ENCODE results near the gene RTP2.

DNA sequence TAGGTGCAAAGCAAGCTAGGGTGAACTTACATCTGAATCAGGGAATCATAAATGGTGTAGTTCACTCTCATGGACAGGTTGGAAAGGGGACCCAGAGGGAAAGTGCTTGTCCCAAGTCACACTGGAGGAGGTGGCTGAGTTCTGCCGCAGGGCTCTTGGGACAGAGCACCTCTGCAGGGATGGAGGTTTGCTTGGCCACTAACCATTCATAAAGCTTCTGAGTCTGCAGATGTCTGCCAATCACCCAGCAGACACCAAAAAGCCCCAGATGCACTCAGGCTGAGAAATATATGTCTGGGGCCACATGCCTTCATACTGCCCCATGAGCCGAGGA, 17.9 kb upstream of the RTP2 start:
- TF ChIP-seq, protein P1, sequence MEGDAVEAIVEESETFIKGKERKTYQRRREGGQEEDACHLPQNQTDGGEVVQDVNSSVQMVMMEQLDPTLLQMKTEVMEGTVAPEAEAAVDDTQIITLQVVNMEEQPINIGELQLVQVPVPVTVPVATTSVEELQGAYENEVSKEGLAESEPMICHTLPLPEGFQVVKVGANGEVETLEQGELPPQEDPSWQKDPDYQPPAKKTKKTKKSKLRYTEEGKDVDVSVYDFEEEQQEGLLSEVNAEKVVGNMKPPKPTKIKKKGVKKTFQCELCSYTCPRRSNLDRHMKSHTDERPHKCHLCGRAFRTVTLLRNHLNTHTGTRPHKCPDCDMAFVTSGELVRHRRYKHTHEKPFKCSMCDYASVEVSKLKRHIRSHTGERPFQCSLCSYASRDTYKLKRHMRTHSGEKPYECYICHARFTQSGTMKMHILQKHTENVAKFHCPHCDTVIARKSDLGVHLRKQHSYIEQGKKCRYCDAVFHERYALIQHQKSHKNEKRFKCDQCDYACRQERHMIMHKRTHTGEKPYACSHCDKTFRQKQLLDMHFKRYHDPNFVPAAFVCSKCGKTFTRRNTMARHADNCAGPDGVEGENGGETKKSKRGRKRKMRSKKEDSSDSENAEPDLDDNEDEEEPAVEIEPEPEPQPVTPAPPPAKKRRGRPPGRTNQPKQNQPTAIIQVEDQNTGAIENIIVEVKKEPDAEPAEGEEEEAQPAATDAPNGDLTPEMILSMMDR (IDR thresholded peaks at IDR 0.05 in 2 of 3, conservative IDR thresholded peaks at IDR 0.05 in 1 of 3; ENCODE audit: control insufficient read depth in 2 of 3, extremely low read depth in 1 of 3, insufficient read depth in 1 of 3, low read depth in 3 of 3, low read length in 3 of 3): no peak
- TF ChIP-seq NFIC (IDR thresholded peaks at IDR 0.05; ENCODE audit: low read depth, low read length) (no peak), IRF5 (IDR thresholded peaks at IDR 0.05; ENCODE audit: borderline replicate concordance) (no peak), YY1 (IDR thresholded peaks at IDR 0.05; ENCODE audit: low read depth, low read length) (no peak), POLR2A (IDR thresholded peaks at IDR 0.05; ENCODE audit: low read depth, low read length) (no peak), BRCA1 (IDR thresholded peaks at IDR 0.05; ENCODE audit: low read depth, low read length) (no peak), TAF1 (IDR thresholded peaks at IDR 0.05; ENCODE audit: borderline replicate concordance, low read depth, low read length) (no peak), POLR2AphosphoS5 (IDR thresholded peaks at IDR 0.05; ENCODE audit: low read length) (no peak), EP300 (IDR thresholded peaks at IDR 0.05; ENCODE audit: borderline replicate concordance in 1 of 2, control insufficient read depth in 1 of 2, low read depth in 2 of 2, low read length in 2 of 2) (no peak)

Measured in GM12878 (cell line).